Activated CD4-positive, CD25-positive, alpha-beta regulatory T cell (primary cell): ENCODE measurements around the gene PPM1E.

Source experiments
- DNase-seq, 4 experiments: peaks; one replicate each; lab custom pipeline; 2025; lab: John Stamatoyannopoulos, UW

PPM1E gene

GRCh38 chr17:58996968-58997367 lies 241.3 kb downstream of the PPM1E start:
- no peak for DNase-seq

- DNase-seq = no peak
Observed at GRCh38 chr17:58997756-58998553, 242.3 kb downstream of the PPM1E start.

GRCh38 chr17:58998871-58999270 lies 243.2 kb downstream of the PPM1E start:
- DNase-seq = no peak

GRCh38 chr17:58999500-58999899 lies 243.8 kb downstream of the PPM1E start:
- no peak for DNase-seq

GRCh38 chr17:59000022-59000421 lies 244.4 kb downstream of the PPM1E start:
- DNase-seq = no peak

GRCh38 chr17:59001158-59001814 lies 245.6 kb downstream of the PPM1E start:
- peak; percentile 8 to 45 (median 32) for DNase-seq

- DNase-seq = no peak
Observed at GRCh38 chr17:59002126-59002525, 246.5 kb downstream of the PPM1E start.

GRCh38 chr17:59002848-59003247 lies 247.2 kb downstream of the PPM1E start:
- no peak for DNase-seq

GRCh38 chr17:59003860-59004259 lies 248.2 kb downstream of the PPM1E start:
- DNase-seq = no peak

GRCh38 chr17:59004338-59005111 lies 248.9 kb downstream of the PPM1E start:
- peak; percentile 30 to 52 (median 46) for DNase-seq

GRCh38 chr17:59007995-59008394 lies 252.3 kb downstream of the PPM1E start:
- DNase-seq = no peak

- no peak for DNase-seq
Observed at GRCh38 chr17:59008737-59009136, 253.1 kb downstream of the PPM1E start.

- no peak for DNase-seq
Observed at GRCh38 chr17:59010026-59010425, 254.4 kb downstream of the PPM1E start.

- no peak for DNase-seq
Observed at GRCh38 chr17:59011975-59012374, 256.3 kb downstream of the PPM1E start.

- no peak for DNase-seq
Observed at GRCh38 chr17:59018019-59018418, 262.4 kb downstream of the PPM1E start.

- DNase-seq = no peak
Observed at GRCh38 chr17:59024916-59025315, 269.3 kb downstream of the PPM1E start.

- DNase-seq = no peak
Observed at GRCh38 chr17:59026176-59026939, 270.7 kb downstream of the PPM1E start.

GRCh38 chr17:59027750-59028149 lies 272.1 kb downstream of the PPM1E start:
- no peak for DNase-seq

- no peak for DNase-seq
Observed at GRCh38 chr17:59028328-59028727, 272.7 kb downstream of the PPM1E start.

GRCh38 chr17:59030811-59031210 lies 275.2 kb downstream of the PPM1E start:
- no peak for DNase-seq
